HG03060 (cell line): ENCODE results near the gene LINGO4.
"Not testable (repeated sequence)": the region's sequence is repeated elsewhere in the genome, so short reads cannot be mapped to it uniquely, and the experiment has no call there.

Experiments used
- ATAC-seq: cut with Tn5 transposase; IDR thresholded peaks from one replicate; pipeline ENCODE4 v1.9.1; 2021; ENCODE audit warnings: low read depth, moderate number of reproducible peaks; ENCODE audit not compliant: unreplicated experiment

The LINGO4 gene

GRCh38 chr1:151790071-151790939, 14.9 kb downstream of the LINGO4 start, which contains the start of gene TDRKH:
TDRKH (minus strand) TSS chr1:151790500; CDS start chr1:151783022, 7,478 bp downstream.
- peak; percentile 89 for ATAC-seq

GRCh38 chr1:151787689-151788088, 17.5 kb downstream of the LINGO4 start:
- no peak for ATAC-seq

DNA sequence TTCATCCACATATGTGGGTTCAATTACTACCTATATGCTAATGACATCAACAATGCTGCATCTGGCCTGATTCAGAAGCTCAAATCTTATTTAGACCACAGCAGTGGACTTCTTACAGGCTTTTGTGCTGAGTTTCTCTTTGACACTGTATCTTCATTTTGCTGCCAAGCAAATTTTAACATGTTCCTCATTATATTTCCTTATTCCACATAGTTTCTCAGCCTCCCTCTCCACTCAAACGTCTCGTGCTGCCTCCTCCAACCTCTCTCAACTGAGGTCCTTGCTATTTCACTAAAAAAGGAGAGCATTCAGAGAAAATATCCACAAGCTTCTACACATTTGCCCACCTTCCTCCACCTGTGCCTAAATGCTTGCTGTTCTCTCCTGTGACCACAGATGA, 21.4 kb downstream of the LINGO4 start:
- ATAC-seq: no peak

- ATAC-seq: no peak
Measured at GRCh38 chr1:151782741-151783140, 22.5 kb downstream of the LINGO4 start.

DNA sequence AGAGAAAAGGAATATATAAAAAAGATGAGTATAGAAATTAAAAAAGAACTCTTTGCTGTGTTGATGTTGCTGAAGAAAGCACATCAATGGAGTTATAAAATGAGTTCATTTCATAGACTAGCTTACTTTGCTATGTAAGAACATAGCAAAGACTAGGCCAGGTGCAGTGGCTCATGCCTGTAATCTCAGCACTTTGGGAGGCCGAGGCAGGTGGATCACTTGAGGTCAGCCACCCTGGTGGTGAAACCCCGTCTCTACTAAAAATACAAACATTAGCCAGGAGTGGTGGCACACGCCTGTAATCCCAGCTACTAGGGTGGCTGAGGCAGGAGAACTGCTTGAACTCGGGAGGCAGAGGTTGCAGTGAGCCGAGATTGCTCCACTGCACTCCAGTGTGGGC, 23.2 kb downstream of the LINGO4 start:
- ATAC-seq: not testable (repeated sequence)

- ATAC-seq: not testable (repeated sequence)
Measured at GRCh38 chr1:151780736-151781135, 24.5 kb downstream of the LINGO4 start.

DNA sequence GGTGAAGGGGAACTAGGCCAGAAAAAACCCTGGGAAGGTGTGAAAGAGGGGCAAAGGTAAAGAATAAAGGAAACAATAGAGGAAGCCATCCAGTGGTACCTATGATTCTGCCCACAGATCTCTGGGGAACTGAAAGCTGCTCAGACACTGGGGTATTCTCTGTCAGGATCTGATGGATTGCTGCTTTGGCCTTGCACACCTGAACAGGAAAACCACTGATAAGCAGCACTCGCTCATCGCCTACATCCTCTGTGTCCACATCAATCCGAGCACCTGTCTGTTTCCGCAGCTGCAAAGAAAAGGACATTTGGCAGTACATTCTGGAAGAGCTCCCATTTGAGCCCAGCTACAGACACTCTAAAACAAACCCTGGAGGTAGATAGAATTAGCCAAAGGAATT, 25.4 kb downstream of the LINGO4 start:
- no peak for ATAC-seq

- no peak for ATAC-seq
Measured at GRCh38 chr1:151777317-151777716, 27.9 kb downstream of the LINGO4 start.

DNA sequence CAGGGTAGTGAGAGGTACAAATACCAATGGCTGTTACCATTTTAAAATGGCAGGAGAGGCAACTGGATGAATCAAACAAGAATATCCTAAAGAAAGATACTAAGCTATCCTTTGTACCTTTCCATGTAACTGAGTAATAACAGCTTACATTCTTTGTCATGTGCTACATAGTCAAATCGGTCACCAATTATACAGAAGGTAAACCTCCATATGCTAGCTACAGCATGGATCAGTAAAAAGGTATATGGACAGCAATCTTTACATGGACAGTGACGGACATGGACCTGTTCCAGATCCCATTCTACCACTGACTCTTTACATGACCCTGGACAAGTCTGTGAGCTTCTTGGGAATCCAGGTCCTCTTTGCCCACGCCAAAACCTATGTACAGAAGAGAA, 28.6 kb downstream of the LINGO4 start:
- no peak for ATAC-seq

DNA sequence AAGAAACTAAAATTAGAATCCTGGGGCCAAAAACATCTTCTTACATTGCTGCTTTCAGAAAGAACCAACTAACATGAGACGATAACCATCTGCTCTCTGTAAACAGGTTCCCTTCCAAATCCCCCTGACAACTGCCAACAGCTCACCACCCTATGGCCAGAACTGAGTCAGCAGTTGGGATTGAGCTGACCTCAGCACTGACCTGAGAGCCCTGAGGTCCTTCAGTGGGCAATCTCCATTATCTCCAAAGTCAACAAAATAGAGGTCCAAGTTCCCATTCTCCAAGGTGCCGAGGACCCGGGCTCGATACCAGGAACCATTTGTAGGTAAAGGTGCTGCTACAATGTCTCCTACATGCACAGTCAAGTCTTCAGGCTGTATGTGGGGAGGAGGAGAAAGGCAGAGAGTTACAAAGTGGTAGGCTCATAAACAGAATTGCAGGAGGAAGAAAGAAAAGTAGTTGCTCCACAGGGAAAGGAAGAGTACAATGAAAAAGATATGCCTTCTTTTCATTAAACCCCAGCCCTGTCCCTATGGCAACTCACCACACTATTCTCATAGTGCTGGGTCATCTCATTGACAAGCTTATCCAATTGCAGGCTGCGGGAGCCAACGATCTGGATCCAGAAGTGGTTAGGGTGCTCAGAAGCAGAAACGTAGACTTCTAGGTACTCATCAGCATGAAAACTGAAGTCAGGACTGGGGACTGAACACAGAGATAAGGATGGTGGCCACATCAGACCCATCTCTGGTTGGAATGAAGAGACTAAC, 29.1 kb downstream of the LINGO4 start:
- ATAC-seq: no peak

DNA sequence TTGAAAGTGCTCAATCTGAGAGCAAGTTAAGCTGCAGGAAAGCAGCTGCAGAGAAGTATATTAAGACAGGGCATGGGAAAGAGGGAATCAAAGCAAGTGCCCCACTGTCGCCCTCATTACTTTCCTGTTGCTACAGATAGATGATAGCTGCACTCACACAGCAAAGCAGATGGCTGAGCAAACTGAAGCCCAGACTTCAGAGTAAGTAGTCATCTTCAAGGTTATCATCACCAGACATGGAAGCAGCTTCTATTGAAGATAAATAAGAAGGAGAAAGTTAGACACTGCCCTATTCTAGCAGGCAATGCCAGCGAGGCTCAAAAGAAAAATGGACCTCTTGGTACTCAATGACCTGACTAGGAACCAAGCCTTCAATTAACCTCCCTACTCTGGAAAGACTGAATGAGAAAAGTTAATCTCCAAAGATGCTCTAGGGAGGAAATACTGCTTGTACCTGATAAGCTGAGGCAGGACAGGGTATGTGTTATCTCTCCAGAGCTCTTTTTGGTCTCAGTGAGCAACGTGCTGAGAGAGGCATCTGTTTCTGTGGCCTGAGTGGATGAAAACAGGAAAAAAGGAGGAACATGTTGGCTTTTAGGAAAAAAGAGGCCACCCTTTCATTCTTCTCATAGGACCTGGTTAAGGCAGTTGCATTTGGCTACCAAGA, 30.8 kb downstream of the LINGO4 start:
- no peak for ATAC-seq

DNA sequence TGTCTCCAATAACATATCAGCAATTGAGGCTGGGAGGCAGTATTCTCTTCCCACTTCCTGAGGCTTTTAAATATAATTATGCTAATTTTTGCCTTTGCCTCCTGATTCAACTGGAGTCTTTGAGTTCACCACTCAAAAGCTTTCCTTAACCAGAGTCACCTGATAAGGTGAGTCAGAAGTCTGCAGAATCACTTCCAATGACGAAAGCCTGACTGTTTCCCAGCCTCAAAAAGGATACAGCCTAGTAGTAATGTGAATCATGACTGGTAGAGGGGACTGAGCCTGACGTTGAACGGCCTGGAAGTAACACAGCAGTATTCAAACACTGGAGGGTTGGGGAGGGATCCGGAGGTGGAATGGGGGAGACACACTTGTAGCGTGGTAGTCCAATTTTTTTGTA, 31.5 kb downstream of the LINGO4 start:
- no peak for ATAC-seq

DNA sequence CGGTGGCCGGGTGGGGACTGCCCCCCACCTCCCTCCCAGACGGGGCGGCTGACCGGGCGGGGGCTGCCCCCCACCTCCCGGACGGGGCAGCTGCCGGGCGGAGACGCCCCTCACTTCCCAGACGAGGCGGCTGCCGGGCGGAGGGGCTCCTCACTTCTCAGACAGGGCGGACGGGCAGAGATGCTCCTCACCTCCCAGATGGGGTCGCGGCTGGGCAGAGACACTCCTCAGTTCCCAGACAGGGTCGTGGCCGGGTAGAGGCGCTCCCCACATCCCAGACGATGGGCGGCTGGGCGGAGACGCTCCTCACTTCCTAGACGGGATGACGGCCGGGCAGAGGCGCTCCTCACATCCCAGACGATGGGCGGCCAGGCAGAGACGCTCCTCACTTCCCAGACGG, 35.9 kb downstream of the LINGO4 start:
- ATAC-seq: not testable (repeated sequence)

DNA sequence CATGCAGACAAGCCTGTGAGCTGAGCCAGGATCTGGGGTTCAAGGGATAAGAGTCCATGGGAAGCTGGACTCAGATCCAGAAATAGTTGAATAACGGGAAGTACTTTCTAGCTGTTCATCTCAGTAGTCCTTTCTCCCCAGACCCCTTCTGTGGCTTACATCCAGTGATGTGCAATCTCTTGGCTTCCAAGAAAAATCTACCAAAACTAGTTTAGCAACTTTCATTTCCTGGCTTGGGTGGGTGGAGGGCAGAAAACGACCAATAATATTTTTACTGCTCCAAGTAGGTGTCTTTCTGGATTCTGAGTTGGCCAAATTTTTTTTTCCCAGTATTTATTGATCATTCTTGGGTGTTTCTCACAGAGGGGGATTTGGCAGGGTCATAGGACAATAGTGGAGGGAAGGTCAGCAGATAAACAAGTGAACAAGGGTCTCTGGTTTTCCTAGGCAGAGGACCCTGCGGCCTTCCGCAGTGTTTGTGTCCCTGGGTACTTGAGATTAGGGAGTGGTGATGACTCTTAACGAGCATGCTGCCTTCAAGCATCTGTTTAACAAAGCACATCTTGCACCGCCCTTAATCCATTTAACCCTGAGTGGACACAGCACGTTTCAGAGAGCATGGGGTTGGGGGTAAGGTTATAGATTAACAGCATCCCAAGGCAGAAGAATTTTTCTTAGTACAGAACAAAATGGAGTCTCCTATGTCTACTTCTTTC, 36.7 kb downstream of the LINGO4 start:
- ATAC-seq: not testable (repeated sequence)

DNA sequence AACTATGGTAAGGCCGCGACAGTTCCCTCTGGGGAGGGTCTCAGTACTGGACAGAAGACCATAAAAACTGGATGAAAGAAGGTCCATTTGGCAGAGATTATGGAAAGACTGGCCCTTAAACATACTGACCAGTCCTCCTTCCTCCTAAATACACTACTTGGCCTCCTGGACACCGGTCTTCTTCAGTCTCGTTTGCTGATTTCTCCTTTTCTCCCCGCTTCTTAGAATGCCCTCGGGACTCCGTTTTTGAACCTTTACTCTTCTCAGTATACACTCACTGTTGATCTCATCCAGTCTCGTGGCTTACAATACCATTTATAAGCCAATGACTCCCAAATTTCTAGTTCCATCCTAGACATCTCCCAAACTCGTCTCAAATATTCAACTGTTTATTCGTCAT, 41.2 kb downstream of the LINGO4 start:
- ATAC-seq: no peak

- ATAC-seq: no peak
Measured at GRCh38 chr1:151762941-151763921, 42.0 kb downstream of the LINGO4 start, which contains the start of gene MRPL9. MRPL9 (minus strand) TSS chr1:151763496; CDS start chr1:151763479, 17 bp downstream.

DNA sequence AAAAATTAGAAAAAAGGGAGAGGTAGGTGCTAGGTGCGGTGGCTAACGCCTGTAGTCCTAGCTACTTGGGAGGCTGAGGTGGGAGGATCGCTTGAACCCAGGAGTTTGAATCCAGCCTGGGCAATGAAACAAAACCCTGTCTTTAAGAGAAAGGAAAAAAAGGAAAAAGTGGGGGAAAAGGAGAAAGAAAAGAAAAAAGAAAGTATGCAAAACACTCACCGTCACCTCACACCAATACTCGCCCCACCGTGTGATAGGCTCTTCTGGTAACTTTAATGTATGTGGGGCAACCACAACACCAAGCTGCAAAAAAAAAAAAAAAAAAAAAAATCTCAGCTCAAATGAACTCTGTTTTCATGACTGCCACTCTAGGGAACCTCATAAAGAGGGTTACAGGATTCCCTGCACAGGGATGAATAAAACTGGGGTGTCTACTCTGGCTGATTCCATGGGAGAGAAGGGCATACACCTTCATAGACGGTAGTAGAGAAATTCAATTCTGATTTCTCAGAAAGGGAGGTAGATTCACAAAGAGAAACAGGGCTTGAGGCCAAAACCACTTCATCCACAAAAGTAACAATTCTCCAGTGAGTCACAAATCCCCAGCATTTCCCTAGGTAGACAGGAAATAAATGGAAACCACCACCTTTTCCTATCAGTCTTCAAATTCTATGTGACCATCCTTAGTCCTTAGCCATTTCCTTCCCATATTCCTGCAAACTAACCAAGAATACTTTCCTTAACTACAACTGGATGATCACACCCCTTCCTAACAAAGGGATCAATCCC, 44.4 kb downstream of the LINGO4 start:
- ATAC-seq: no peak

DNA sequence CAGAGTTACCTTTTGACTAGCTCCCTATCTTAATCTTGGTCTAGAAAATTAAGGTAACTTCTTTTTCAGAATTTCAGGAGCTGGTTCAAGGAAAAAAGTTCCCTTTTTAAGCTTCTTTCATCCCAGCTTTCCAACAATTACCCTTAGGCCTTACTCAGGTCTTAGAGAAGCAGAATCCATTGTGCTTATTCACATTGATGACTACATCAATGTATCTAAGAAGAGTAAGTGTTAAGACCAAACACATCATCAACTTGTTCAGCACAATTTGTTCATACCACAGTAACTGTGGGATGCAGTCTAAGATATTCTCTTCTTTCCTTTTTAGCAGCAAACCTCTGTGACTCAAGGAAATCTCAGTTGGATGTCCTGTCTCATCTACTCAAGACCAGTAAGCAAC, 46.0 kb downstream of the LINGO4 start:
- ATAC-seq: no peak
